Suprapubic skin (tissue), 4 donors: ENCODE data around the gene SNAPIN. TPM values are rescaled to one million over a fixed set of nuclear protein-coding genes. Genes with fewer than 3 reads are reported as not detected.

Source experiments
- DNase-seq, 2 donors: peaks; one replicate each; pipeline ENCODE4 v3.0.0-alpha.2; 2019; ENCODE audit warnings: low spot score in 2 of 2
- H3K27ac ChIP-seq: fragments of 200-600 bp; sonication (generic); one replicate; pipeline ENCODE4 v1.5.1; 2019
- H3K27me3 ChIP-seq: fragments of 200-600 bp; sonication (generic); one replicate; pipeline ENCODE4 v1.5.1; 2019
- H3K36me3 ChIP-seq: fragments of 200-600 bp; sonication (generic); one replicate; pipeline ENCODE4 v1.5.1; 2019
- H3K4me1 ChIP-seq: fragments of 200-600 bp; sonication (generic); one replicate; pipeline ENCODE4 v1.5.1; 2019
- H3K4me3 ChIP-seq: fragments of 200-600 bp; sonication (generic); one replicate; pipeline ENCODE4 v1.5.1; 2019; ENCODE audit warnings: mild to moderate bottlenecking
- H3K9me3 ChIP-seq: fragments of 200-600 bp; sonication (generic); one replicate; pipeline ENCODE4 v1.5.1; 2019
- CTCF ChIP-seq, 2 donors: fragments of 200-600 bp in 1 of 2; fragments of 450-650 bp in 1 of 2; sonication (generic) in 1 of 2; IDR thresholded peaks; one replicate each; pipeline ENCODE4 v1.5.1; 2016 to 2019; ENCODE audit warnings: antibody characterized with exemption in 2 of 2, mild to moderate bottlenecking in 1 of 2, moderate library complexity in 1 of 2
- EP300 ChIP-seq: sonication (generic); formaldehyde crosslinking; IDR thresholded peaks from one replicate; pipeline ENCODE4 v1.6.1; 2017; ENCODE audit warnings: antibody characterized with exemption
- POLR2A ChIP-seq, 2 donors: fragments of 450-650 bp; IDR thresholded peaks; one replicate each; pipeline ENCODE4 v1.6.1; 2017; ENCODE audit warnings: antibody characterized with exemption in 2 of 2, mild to moderate bottlenecking in 2 of 2, moderate library complexity in 2 of 2
- POLR2AphosphoS5 ChIP-seq, 3 donors: sonication (generic); formaldehyde crosslinking; IDR thresholded peaks; one replicate each; pipeline ENCODE4 v1.6.1; 2017; ENCODE audit warnings: antibody characterized with exemption in 3 of 3
- WGBS: methylation state at CpG from one replicate; pipeline ENCODE4 v1.1.5; 2018; 5-methylcytosine and 5-hydroxymethylcytosine counted together
- total RNA-seq, 4 donors: library from RNA; depleted of rRNA; stranded (reverse); fragments of >200 nt; gene quantifications; one replicate each; pipeline ENCODE4 v1.1.0, GENCODE V29; 2016

Gene SNAPIN
- total RNA-seq, 4 donors from 2014 or later: 33.6 to 41.1 (median 35.6) TPM

GRCh38 chr1:153629971-153630370, 28.5 kb upstream of the SNAPIN start:
- DNase-seq: no peak
- H3K4me3 ChIP-seq: no peak overlapping the region

GRCh38 chr1:153630384-153630783, 28.1 kb upstream of the SNAPIN start:
- WGBS: 88% methylated on average over 7 of the region's 7 CpGs
- Histone ChIP-seq H3K36me3 (no peaks in the 10 kb centered on the region), H3K27me3 (no peaks in the 10 kb centered on the region), H3K4me3 (no peak overlapping the region), H3K4me1 (peaks cover 63% of the 10 kb centered on the region), H3K27ac (peak overlapping the region; percentile 54), H3K9me3 (no peaks in the 10 kb centered on the region)
- DNase-seq: no peak
- TF ChIP-seq POLR2AphosphoS5 (IDR thresholded peaks at IDR 0.05): no peak
- TF ChIP-seq EP300: no peak
- no peak for TF ChIP-seq POLR2A (IDR thresholded peaks at IDR 0.05)
- no peak for TF ChIP-seq CTCF (IDR thresholded peaks at IDR 0.05)

More at GRCh38 chr1:153629971-153630370, 28.5 kb upstream of the SNAPIN start:
- Histone ChIP-seq H3K27ac (peak overlapping the region; percentile 54), H3K9me3 (no peaks in the 10 kb centered on the region), H3K27me3 (no peaks in the 10 kb centered on the region), H3K4me1 (peaks cover 63% of the 10 kb centered on the region), H3K36me3 (peaks cover 1% of the 10 kb centered on the region)
- 100% methylated on average over 1 of the region's 1 CpG for WGBS
- TF ChIP-seq CTCF (IDR thresholded peaks at IDR 0.05): no peak
- no peak for TF ChIP-seq POLR2A (IDR thresholded peaks at IDR 0.05)
- TF ChIP-seq POLR2AphosphoS5 (IDR thresholded peaks at IDR 0.05): no peak
- no peak for TF ChIP-seq EP300

- Histone ChIP-seq H3K4me1 (peaks cover 61% of the 10 kb centered on the region), H3K27ac (no peak overlapping the region)
Measured at GRCh38 chr1:153631047-153632022, 27.2 kb upstream of the SNAPIN start.

GRCh38 chr1:153633161-153633753, 25.2 kb upstream of the SNAPIN start:
- WGBS: 41% methylated on average over 18 of the region's 18 CpGs
- TF ChIP-seq POLR2AphosphoS5 (IDR thresholded peaks at IDR 0.05) (no peak), CTCF (IDR thresholded peaks at IDR 0.05) (no peak), POLR2A (IDR thresholded peaks at IDR 0.05) (no peak), EP300 (no peak)
- Histone ChIP-seq H3K27ac (peak overlapping the region; percentile 100), H3K9me3 (no peaks in the 10 kb centered on the region), H3K27me3 (no peaks in the 10 kb centered on the region), H3K36me3 (peaks cover 21% of the 10 kb centered on the region), H3K4me3 (peak overlapping the region; percentile 87), H3K4me1 (peaks cover 51% of the 10 kb centered on the region)
- DNase-seq: no peak

More at GRCh38 chr1:153631047-153632022, 27.2 kb upstream of the SNAPIN start:
- WGBS: 72% methylated on average over 10 of the region's 10 CpGs
- no peak for DNase-seq
- H3K9me3 ChIP-seq: no peaks in the 10 kb centered on the region
- peaks cover 2% of the 10 kb centered on the region for H3K36me3 ChIP-seq
- TF ChIP-seq EP300 (no peak), CTCF (IDR thresholded peaks at IDR 0.05) (no peak), POLR2AphosphoS5 (IDR thresholded peaks at IDR 0.05) (no peak), POLR2A (IDR thresholded peaks at IDR 0.05) (no peak)
- no peak overlapping the region for H3K4me3 ChIP-seq
- no peaks in the 10 kb centered on the region for H3K27me3 ChIP-seq
